ENCODE measurements around the gene DNM3. TPM values are rescaled to one million over a fixed set of nuclear protein-coding genes. Genes with fewer than 3 reads are reported as not detected.

Gene DNM3
- polyA plus RNA-seq, 1 of the 3 experiments (the other 2 are of a cell fraction): 0.43 TPM

- Histone ChIP-seq H3K4me3 (ENCODE audit: low read depth in 2 of 2, low read length in 1 of 2) (no peak overlapping the region), H3K9ac (no peak overlapping the region), H3K4me1 (ENCODE audit: control insufficient read depth in 1 of 2, insufficient read depth in 2 of 2, low read depth in 1 of 2, low read length in 1 of 2) (peaks cover 2 to 4% of the 10 kb centered on the region in 2 experiments; a peak in 3 of 4 replicates), H3K9me2 (no peaks in the 10 kb centered on the region), H3K36me3 (replicated peaks in 1 of 2; ENCODE audit: control insufficient read depth in 1 of 2, insufficient read depth in 2 of 2, low read length in 1 of 2) (no peaks in the 10 kb centered on the region), H3K27ac (ENCODE audit: low read depth in 2 of 2, low read length in 1 of 2) (no peak overlapping the region), H4K20me1 (ENCODE audit: insufficient read depth) (no peaks in the 10 kb centered on the region), H2AFZ (ENCODE audit: low read depth) (no peak overlapping the region), H3K9me3 (no peaks in the 10 kb centered on the region), H3K4me2 (no peak overlapping the region), H3K27me3 (ENCODE audit: insufficient read depth) (no peaks in the 10 kb centered on the region), H3K79me2 (ENCODE audit: insufficient read depth) (no peaks in the 10 kb centered on the region), H3F3A (replicated peaks; ENCODE audit: insufficient read depth) (peaks cover 9% of the 10 kb centered on the region)
- ChIA-PET POLR2A (no interaction called here), CTCF (interaction anchor here (0.6 to 3.0 kb wide), 6 partner anchors 9 to 419 kb away, joined by 3 to 14 read pairs (median 4); no protein-coding TSS in a partner anchor)
- no peak for DNase-seq
- TF ChIP-seq RXRA (IDR thresholded peaks at IDR 0.05; ENCODE audit: borderline replicate concordance, low read depth) (no peak), PBX3 (IDR thresholded peaks at IDR 0.05) (no peak), CTCF (IDR thresholded peaks at IDR 0.05) (no peak)
Measured at GRCh38 chr1:172404121-172404520, 562.8 kb downstream of the DNM3 start.

- no peak overlapping the region for H2AFZ ChIP-seq (ENCODE audit: low read depth)
- H3K9me2 ChIP-seq: no peaks in the 10 kb centered on the region
- no peak overlapping the region for H3K4me2 ChIP-seq
- no peak overlapping the region for H3K9ac ChIP-seq
- no peak overlapping the region for H3K4me3 ChIP-seq (ENCODE audit: low read depth in 2 of 2, low read length in 1 of 2)
- DNase-seq: no peak
- no peaks in the 10 kb centered on the region; a peak in 1 of 4 replicates for H3K4me1 ChIP-seq (ENCODE audit: control insufficient read depth in 1 of 2, insufficient read depth in 2 of 2, low read depth in 1 of 2, low read length in 1 of 2)
- H3K36me3 ChIP-seq (replicated peaks in 1 of 2; ENCODE audit: control insufficient read depth in 1 of 2, insufficient read depth in 2 of 2, low read length in 1 of 2): no peaks in the 10 kb centered on the region
- TF ChIP-seq ZBTB33 (IDR thresholded peaks at IDR 0.05; ENCODE audit: borderline replicate concordance, low read depth): no peak
- H3K79me2 ChIP-seq (ENCODE audit: insufficient read depth): no peaks in the 10 kb centered on the region
- CTCF ChIA-PET: interaction anchor here (1.4 to 3.0 kb wide), 2 partner anchors 10 to 316 kb away, joined by 5 to 14 read pairs; no protein-coding TSS in a partner anchor
- H3K27me3 ChIP-seq (ENCODE audit: insufficient read depth): no peaks in the 10 kb centered on the region
- no peaks in the 10 kb centered on the region for H4K20me1 ChIP-seq (ENCODE audit: insufficient read depth)
- H3K9me3 ChIP-seq: no peaks in the 10 kb centered on the region
- POLR2A ChIA-PET: no interaction called here
- no peak overlapping the region for H3K27ac ChIP-seq (ENCODE audit: low read depth in 2 of 2, low read length in 1 of 2)
- peaks cover 7% of the 10 kb centered on the region for H3F3A ChIP-seq (replicated peaks; ENCODE audit: insufficient read depth)
Measured at GRCh38 chr1:172405912-172406311, 564.6 kb downstream of the DNM3 start.

GRCh38 chr1:172406968-172407367 lies 565.7 kb downstream of the DNM3 start:
- Histone ChIP-seq H4K20me1 (ENCODE audit: insufficient read depth) (no peaks in the 10 kb centered on the region), H3K4me1 (ENCODE audit: control insufficient read depth in 1 of 2, insufficient read depth in 2 of 2, low read depth in 1 of 2, low read length in 1 of 2) (no peaks in the 10 kb centered on the region), H3K36me3 (replicated peaks in 1 of 2; ENCODE audit: control insufficient read depth in 1 of 2, insufficient read depth in 2 of 2, low read length in 1 of 2) (peaks cover 0 to 5% of the 10 kb centered on the region in 2 experiments), H3K79me2 (ENCODE audit: insufficient read depth) (no peaks in the 10 kb centered on the region), H3K4me3 (ENCODE audit: low read depth in 2 of 2, low read length in 1 of 2) (no peak overlapping the region), H3K4me2 (no peak overlapping the region), H3K9me2 (no peaks in the 10 kb centered on the region), H3F3A (replicated peaks; ENCODE audit: insufficient read depth) (peaks cover 7% of the 10 kb centered on the region), H2AFZ (ENCODE audit: low read depth) (no peak overlapping the region), H3K27ac (ENCODE audit: low read depth in 2 of 2, low read length in 1 of 2) (no peak overlapping the region), H3K9me3 (no peaks in the 10 kb centered on the region), H3K9ac (no peak overlapping the region), H3K27me3 (ENCODE audit: insufficient read depth) (no peaks in the 10 kb centered on the region)
- no peak for DNase-seq
- no peak for TF ChIP-seq PBX3 (IDR thresholded peaks at IDR 0.05)
- TF ChIP-seq ELF1 (IDR thresholded peaks at IDR 0.05): no peak
- TF ChIP-seq CHD2 (IDR thresholded peaks at IDR 0.05; ENCODE audit: low read length, partially characterized antibody): no peak
- no peak for TF ChIP-seq YY1 (IDR thresholded peaks at IDR 0.05; ENCODE audit: low read depth)
- WGBS (ENCODE audit: low lambda C conversion rate): 96% methylated on average over 1 of the region's 1 CpG
- CTCF ChIA-PET: interaction anchor here (0.9 kb wide), 1 partner anchor 26 kb away, joined by 3 read pairs; no protein-coding TSS in a partner anchor
- POLR2A ChIA-PET: no interaction called here
